H9 (cell line): ENCODE results near the gene AEN. TPM values are rescaled to one million over a fixed set of nuclear protein-coding genes. Genes with fewer than 3 reads are reported as not detected.
A peak's percentile ranks its signal among the peaks of the same experiment; 100 is the strongest.

Experiments
- DNase-seq: peaks from one replicate; pipeline ENCODE4 v3.0.0-alpha.2; 2017
- H2AFZ ChIP-seq: one replicate; pipeline ENCODE4 v1.6.1; 2013; ENCODE audit warnings: mild to moderate bottlenecking, low read length, control low read depth, moderate library complexity
- H2AK5ac ChIP-seq: 2 replicates; pipeline ENCODE4 v1.6.1; 2013; ENCODE audit warnings: low read length, control low read depth, mixed read lengths; ENCODE audit not compliant: insufficient read length
- H2BK120ac ChIP-seq: one replicate; pipeline ENCODE4 v1.6.1; 2013; ENCODE audit warnings: low read depth, mild to moderate bottlenecking, low read length, control low read depth, inconsistent platforms; ENCODE audit not compliant: poor library complexity, severe bottlenecking
- H2BK12ac ChIP-seq: 2 replicates; pipeline ENCODE4 v1.6.1; 2013; ENCODE audit warnings: low read length, control low read depth, mixed read lengths, low read depth; ENCODE audit not compliant: insufficient read length
- H2BK15ac ChIP-seq: 2 replicates; pipeline ENCODE4 v1.6.1; 2013; ENCODE audit warnings: low read depth, low read length, control low read depth
- H2BK20ac ChIP-seq: one replicate; pipeline ENCODE4 v1.6.1; 2013; ENCODE audit warnings: low read depth, mild to moderate bottlenecking, low read length, control low read depth, inconsistent platforms; ENCODE audit not compliant: poor library complexity, severe bottlenecking
- H2BK5ac ChIP-seq: 2 replicates; pipeline ENCODE4 v1.6.1; 2013; ENCODE audit warnings: low read length, control low read depth, mixed read lengths; ENCODE audit not compliant: insufficient read length
- H3K14ac ChIP-seq: 2 replicates; pipeline ENCODE4 v1.6.1; 2013; ENCODE audit warnings: low read length, control low read depth; ENCODE audit not compliant: insufficient read depth
- H3K18ac ChIP-seq: 2 replicates; pipeline ENCODE4 v1.6.1; 2013; ENCODE audit warnings: low read depth, mild to moderate bottlenecking, mixed read lengths, low read length, control low read depth; ENCODE audit not compliant: insufficient read length
- H3K23ac ChIP-seq: 2 replicates; pipeline ENCODE4 v1.6.1; 2013; ENCODE audit warnings: low read length, control low read depth, mixed read lengths, low read depth; ENCODE audit not compliant: insufficient read length
- H3K23me2 ChIP-seq: 2 replicates; pipeline ENCODE4 v1.6.1; 2013; ENCODE audit warnings: low read depth, mild to moderate bottlenecking, mixed read lengths, low read length, control low read depth; ENCODE audit not compliant: insufficient read length, poor library complexity, severe bottlenecking
- H3K27ac ChIP-seq: 2 replicates; pipeline ENCODE4 v1.5.1; 2013; ENCODE audit warnings: low read length, control low read depth, mixed read lengths, low read depth; ENCODE audit not compliant: insufficient read length
- H3K27me3 ChIP-seq: 2 replicates; pipeline ENCODE4 v1.6.1; 2013; ENCODE audit warnings: low read length, control low read depth, inconsistent platforms; ENCODE audit not compliant: insufficient read depth
- H3K4ac ChIP-seq: 2 replicates; pipeline ENCODE4 v1.6.1; 2013; ENCODE audit warnings: low read depth, mild to moderate bottlenecking, control low read depth, inconsistent platforms, low read length, moderate library complexity
- H3K4me1 ChIP-seq: 2 replicates; pipeline ENCODE4 v1.6.1; 2013; ENCODE audit warnings: low read length, control low read depth, inconsistent platforms; ENCODE audit not compliant: insufficient read depth
- H3K4me2 ChIP-seq: 2 replicates; pipeline ENCODE4 v1.6.1; 2013; ENCODE audit warnings: low read length, control low read depth, mixed read lengths; ENCODE audit not compliant: insufficient read length, insufficient read depth
- H3K56ac ChIP-seq: 2 replicates; pipeline ENCODE4 v1.6.1; 2013; ENCODE audit warnings: low read depth, mild to moderate bottlenecking, mixed read lengths, low read length, control low read depth; ENCODE audit not compliant: insufficient read length
- H3K79me1 ChIP-seq: 2 replicates; pipeline ENCODE4 v1.6.1; 2013; ENCODE audit warnings: low read depth, mild to moderate bottlenecking, moderate library complexity, low read length, control low read depth, inconsistent platforms; ENCODE audit not compliant: insufficient read depth, poor library complexity, severe bottlenecking
- H3K79me2 ChIP-seq: 2 replicates; pipeline ENCODE4 v1.6.1; 2013; ENCODE audit warnings: low read length, control low read depth, inconsistent platforms; ENCODE audit not compliant: insufficient read depth
- H3K9ac ChIP-seq: 2 replicates; pipeline ENCODE4 v1.6.1; 2013; ENCODE audit warnings: low read length, control low read depth, mixed read lengths; ENCODE audit not compliant: insufficient read length; ENCODE audit errors: extremely low read depth
- H3K9me3 ChIP-seq: one replicate; pipeline ENCODE4 v1.6.1; 2013; ENCODE audit warnings: low read depth, low read length, inconsistent platforms; ENCODE audit not compliant: control insufficient read depth
- H3T11ph ChIP-seq: one replicate; pipeline ENCODE4 v1.6.1; 2013; ENCODE audit warnings: mild to moderate bottlenecking, low read length, control low read depth, inconsistent platforms
- H4K20me1 ChIP-seq: one replicate; pipeline ENCODE4 v1.6.1; 2013; ENCODE audit not compliant: control insufficient read depth, insufficient read length, insufficient read depth
- H4K5ac ChIP-seq: 2 replicates; pipeline ENCODE4 v1.6.1; 2013; ENCODE audit warnings: low read depth, mild to moderate bottlenecking, mixed read lengths, low read length, control low read depth; ENCODE audit not compliant: insufficient read length
- H4K8ac ChIP-seq: replicated peaks from 2 replicates; pipeline ENCODE4 v1.6.1; 2013; ENCODE audit warnings: low read length, control low read depth, mixed read lengths, low read depth; ENCODE audit not compliant: insufficient read length
- H4K91ac ChIP-seq: 2 replicates; pipeline ENCODE4 v1.6.1; 2013; ENCODE audit warnings: low read depth, mild to moderate bottlenecking, moderate library complexity, mixed read lengths, low read length, control low read depth; ENCODE audit not compliant: insufficient read length
- H3K27ac Mint-ChIP-seq, 3 experiments: 2 replicates in 2 of 3; 3 replicates in 1 of 3; pipeline ENCODE4 v1.8.0; 2020 to 2021; ENCODE audit warnings: mixed read lengths in 3 of 3, mild to moderate bottlenecking in 1 of 3, moderate library complexity in 1 of 3
- H3K27me3 Mint-ChIP-seq: 2 replicates; pipeline ENCODE4 v1.8.0; 2021; ENCODE audit warnings: low read depth, mild to moderate bottlenecking, moderate library complexity, mixed read lengths
- H3K36me3 Mint-ChIP-seq, 3 experiments: 2 replicates in 2 of 3; 3 replicates in 1 of 3; pipeline ENCODE4 v1.8.0; 2020 to 2021; ENCODE audit warnings: low read depth in 3 of 3, mixed read lengths in 3 of 3; ENCODE audit not compliant: insufficient read depth in 1 of 3
- H3K4me1 Mint-ChIP-seq, 2 experiments: 2 replicates each; pipeline ENCODE4 v1.8.0; 2020; ENCODE audit warnings: mixed read lengths in 2 of 2
- H3K4me3 Mint-ChIP-seq, 2 experiments: 2 replicates in 1 of 2; 3 replicates in 1 of 2; pipeline ENCODE4 v1.8.0; 2020 to 2021; ENCODE audit warnings: mild to moderate bottlenecking in 2 of 2, mixed read lengths in 2 of 2, moderate library complexity in 1 of 2
- H3K9me3 Mint-ChIP-seq, 2 experiments: 2 replicates in 1 of 2; 3 replicates in 1 of 2; pipeline ENCODE4 v1.8.0; 2020; ENCODE audit warnings: mild to moderate bottlenecking in 2 of 2, mixed read lengths in 2 of 2, moderate library complexity in 1 of 2
- CTCF ChIP-seq: fragments of 200-600 bp; sonication (generic); conservative IDR thresholded peaks from 3 replicates; pipeline ENCODE4 v1.8.0; 2021; ENCODE audit warnings: antibody characterized with exemption, mild to moderate bottlenecking
- WGBS: extraction: QIAGEN DNeasy Blood & Tissue Kit; methylation state at CpG from one replicate; pipeline ENCODE4 v1.1.7; 2013; ENCODE audit warnings: missing lambda C conversion rate, low lambda C conversion rate, mixed read lengths; ENCODE audit not compliant: insufficient read length; ENCODE audit errors: extremely low coverage; 5-methylcytosine and 5-hydroxymethylcytosine counted together
- total RNA-seq: library from RNA; stranded (reverse); gene quantifications from 2 replicates; pipeline ENCODE4 v1.2.1, GENCODE V29; 2021

AEN gene
- total RNA-seq, 1 experiment from 2014 or later = 132 TPM

GRCh38 chr15:88651136-88651732 lies 30.1 kb downstream of the AEN start:
- Histone ChIP-seq H3K4me2 (no peak overlapping the region), H3K23me2 (no peaks in the 10 kb centered on the region), H3K56ac (no peak overlapping the region), H3K4ac (no peak overlapping the region), H4K8ac (no peak overlapping the region), H4K5ac (no peak overlapping the region), H3K9ac (no peak overlapping the region), H3K23ac (no peak overlapping the region), H4K91ac (no peak overlapping the region), H2BK120ac (no peak overlapping the region), H3K18ac (no peak overlapping the region), H2AFZ (no peak overlapping the region), H2BK5ac (no peak overlapping the region), H3K27ac (no peak overlapping the region), H3K79me2 (no peaks in the 10 kb centered on the region), H2BK15ac (no peak overlapping the region), H2BK12ac (no peak overlapping the region), H3T11ph (no peak overlapping the region), H4K20me1 (no peaks in the 10 kb centered on the region), H3K9me3 (no peaks in the 10 kb centered on the region), H2AK5ac (no peak overlapping the region), H3K79me1 (no peaks in the 10 kb centered on the region), H3K27me3 (no peaks in the 10 kb centered on the region), H3K14ac (no peak overlapping the region), H3K4me1 (no peaks in the 10 kb centered on the region; the same call in 1 of the 2 replicates), H2BK20ac (no peak overlapping the region)
- peak overlapping the region in 1 of 3 experiments; percentile 70; a peak in 1 of 7 replicates for H3K27ac Mint-ChIP-seq
- no peak for DNase-seq
- no peaks in the 10 kb centered on the region for H3K36me3 Mint-ChIP-seq
- no peaks in the 10 kb centered on the region for H3K9me3 Mint-ChIP-seq
- no peak overlapping the region for H3K4me3 Mint-ChIP-seq
- peaks cover 24 to 26% of the 10 kb centered on the region in 2 experiments for H3K4me1 Mint-ChIP-seq
- H3K27me3 Mint-ChIP-seq = no peaks in the 10 kb centered on the region; the same call in 1 of the 2 replicates
- WGBS = no CpG with 5 or more reads among the region's 7 CpGs
- TF ChIP-seq CTCF = no peak
